ENCODE measurements around the gene SLC2A10. TPM values are rescaled to one million over a fixed set of nuclear protein-coding genes. Genes with fewer than 3 reads are reported as not detected.

SLC2A10 gene
- total RNA-seq: 1 to 10 TPM in 1 of 3 donors, under 1 TPM in 2; 0.26 to 2.2 (median 0.79) TPM
- 0.72 TPM for total RNA-seq (2013)

DNA sequence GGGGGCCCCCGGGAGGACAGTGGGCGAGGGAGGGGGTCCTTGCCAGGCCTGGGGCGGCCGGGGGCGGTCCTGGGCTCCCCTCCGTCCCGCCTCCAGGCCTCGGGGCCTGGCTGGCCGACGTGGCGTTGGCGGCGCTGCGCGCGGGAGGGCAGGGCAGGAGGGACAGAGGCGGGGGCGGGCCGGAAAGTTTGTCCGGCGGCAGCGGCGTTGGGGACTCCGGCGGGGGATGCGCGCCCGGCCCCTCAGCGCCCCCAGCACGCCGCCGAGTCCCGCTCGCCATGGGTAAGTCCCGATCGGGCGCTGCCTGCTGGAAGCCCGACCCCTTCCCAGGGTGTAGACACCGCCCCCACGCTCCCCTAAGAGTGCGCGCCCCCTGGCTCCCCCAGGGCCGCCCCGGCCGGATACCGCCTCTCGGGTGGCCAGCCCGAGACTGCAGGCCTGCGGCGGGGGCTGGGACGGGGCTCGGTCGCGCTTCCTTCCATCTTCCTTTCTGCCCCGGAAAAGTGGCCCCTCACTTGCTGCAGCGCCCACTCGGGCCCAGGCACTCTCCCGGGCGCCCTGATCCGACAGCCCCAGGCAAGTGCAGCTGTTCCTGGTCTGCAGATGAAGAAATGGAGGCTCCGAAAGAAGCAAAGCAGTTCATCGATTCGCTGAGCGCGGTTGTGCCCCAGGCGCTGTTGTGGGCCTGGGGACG lies at the start of gene SLC2A10:
TSS of gene SLC2A10 (plus strand) at position 191 of the 694 bp plus-strand sequence. CDS start at position 279, 88 bp downstream.
- intact Hi-C loops (cut with micrococcal nuclease): no loop called here
- H3K9me3 Mint-ChIP-seq: no peaks in the 10 kb centered on the region
- peak within 1 kb of the TSS; percentile 25 to 82 for H3K27ac Mint-ChIP-seq
- Histone ChIP-seq H3K9me3 (ENCODE audit: control insufficient read depth, insufficient read depth, low read length) (no peaks in the 10 kb centered on the region), H3K4me3 (ENCODE audit: low read length) (peak within 1 kb of the TSS; percentile 20), H3K4me1 (ENCODE audit: control insufficient read depth, insufficient read depth, low read length) (peaks cover 8% of the 10 kb centered on the region), H3K27me3 (ENCODE audit: control insufficient read depth, insufficient read depth, low read length) (no peaks in the 10 kb centered on the region), H3K27ac (ENCODE audit: low read length) (no peak within 1 kb of the TSS), H3K36me3 (ENCODE audit: control insufficient read depth, insufficient read depth, low read length) (no peaks in the 10 kb centered on the region)
- H3K36me3 Mint-ChIP-seq: no peaks in the 10 kb centered on the region
- TF ChIP-seq, protein P1, sequence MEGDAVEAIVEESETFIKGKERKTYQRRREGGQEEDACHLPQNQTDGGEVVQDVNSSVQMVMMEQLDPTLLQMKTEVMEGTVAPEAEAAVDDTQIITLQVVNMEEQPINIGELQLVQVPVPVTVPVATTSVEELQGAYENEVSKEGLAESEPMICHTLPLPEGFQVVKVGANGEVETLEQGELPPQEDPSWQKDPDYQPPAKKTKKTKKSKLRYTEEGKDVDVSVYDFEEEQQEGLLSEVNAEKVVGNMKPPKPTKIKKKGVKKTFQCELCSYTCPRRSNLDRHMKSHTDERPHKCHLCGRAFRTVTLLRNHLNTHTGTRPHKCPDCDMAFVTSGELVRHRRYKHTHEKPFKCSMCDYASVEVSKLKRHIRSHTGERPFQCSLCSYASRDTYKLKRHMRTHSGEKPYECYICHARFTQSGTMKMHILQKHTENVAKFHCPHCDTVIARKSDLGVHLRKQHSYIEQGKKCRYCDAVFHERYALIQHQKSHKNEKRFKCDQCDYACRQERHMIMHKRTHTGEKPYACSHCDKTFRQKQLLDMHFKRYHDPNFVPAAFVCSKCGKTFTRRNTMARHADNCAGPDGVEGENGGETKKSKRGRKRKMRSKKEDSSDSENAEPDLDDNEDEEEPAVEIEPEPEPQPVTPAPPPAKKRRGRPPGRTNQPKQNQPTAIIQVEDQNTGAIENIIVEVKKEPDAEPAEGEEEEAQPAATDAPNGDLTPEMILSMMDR (IDR thresholded peaks at IDR 0.05): no peak
- peak within 1 kb of the TSS; percentile 91 for H3K4me3 Mint-ChIP-seq
- peak; percentile 73 to 84 (median 78) for ATAC-seq
- H3K27me3 Mint-ChIP-seq (ENCODE audit: low read depth in 2 of 2): peaks cover 19 to 22% of the 10 kb centered on the region in 2 donors
- 3% methylated on average over 67 of the region's 67 CpGs for WGBS (ENCODE audit: insufficient coverage)
- H3K4me1 Mint-ChIP-seq: peaks cover 14 to 17% of the 10 kb centered on the region in 2 donors
- DNase-seq: peak in 1 of 2 donors; percentile 20

DNA sequence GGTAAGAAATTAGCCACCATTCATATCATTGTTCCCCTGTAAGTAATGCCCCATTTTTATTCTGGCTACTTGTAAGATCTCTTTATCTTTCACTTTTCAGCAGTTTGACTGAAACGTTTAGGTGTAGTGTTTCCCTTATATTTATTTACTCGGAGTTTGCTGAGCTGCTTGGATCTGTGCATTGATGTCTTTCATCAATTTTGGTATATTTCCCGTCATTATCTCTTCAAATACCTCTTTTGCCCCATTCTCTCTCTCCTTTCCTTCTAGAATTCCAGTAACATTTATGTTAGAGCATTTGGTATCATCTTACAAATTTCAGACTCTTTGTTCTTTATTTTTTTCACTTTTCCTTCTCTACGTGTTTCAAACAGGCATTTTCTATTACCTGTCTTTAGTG lies 49.0 kb upstream of the SLC2A10 start:
- Mint-ChIP-seq H3K4me1 (no peaks in the 10 kb centered on the region), H3K4me3 (no peak overlapping the region), H3K27ac (no peak overlapping the region), H3K36me3 (no peaks in the 10 kb centered on the region), H3K27me3 (ENCODE audit: low read depth in 2 of 2) (no peaks in the 10 kb centered on the region), H3K9me3 (no peaks in the 10 kb centered on the region)
- Histone ChIP-seq H3K4me3 (ENCODE audit: low read length) (no peak overlapping the region), H3K9me3 (ENCODE audit: control insufficient read depth, insufficient read depth, low read length) (no peaks in the 10 kb centered on the region), H3K36me3 (ENCODE audit: control insufficient read depth, insufficient read depth, low read length) (no peaks in the 10 kb centered on the region), H3K4me1 (ENCODE audit: control insufficient read depth, insufficient read depth, low read length) (no peaks in the 10 kb centered on the region), H3K27me3 (ENCODE audit: control insufficient read depth, insufficient read depth, low read length) (peaks cover 2% of the 10 kb centered on the region), H3K27ac (ENCODE audit: low read length) (no peak overlapping the region)
- no peak for DNase-seq
- 92% methylated on average over 3 of the region's 4 CpGs for WGBS (ENCODE audit: insufficient coverage)
- TF ChIP-seq, protein P1 (IDR thresholded peaks at IDR 0.05): no peak
- no peak for ATAC-seq
- intact Hi-C loops (cut with micrococcal nuclease): no loop called here

GRCh38 chr20:46661659-46662058 lies 47.8 kb upstream of the SLC2A10 start:
- Mint-ChIP-seq H3K27me3 (ENCODE audit: low read depth in 2 of 2) (no peaks in the 10 kb centered on the region), H3K4me1 (no peaks in the 10 kb centered on the region), H3K4me3 (no peak overlapping the region), H3K27ac (no peak overlapping the region), H3K36me3 (no peaks in the 10 kb centered on the region), H3K9me3 (no peaks in the 10 kb centered on the region)
- Histone ChIP-seq H3K36me3 (ENCODE audit: control insufficient read depth, insufficient read depth, low read length) (no peaks in the 10 kb centered on the region), H3K27me3 (ENCODE audit: control insufficient read depth, insufficient read depth, low read length) (peaks cover 2% of the 10 kb centered on the region), H3K9me3 (ENCODE audit: control insufficient read depth, insufficient read depth, low read length) (no peaks in the 10 kb centered on the region), H3K4me3 (ENCODE audit: low read length) (no peak overlapping the region), H3K4me1 (ENCODE audit: control insufficient read depth, insufficient read depth, low read length) (no peaks in the 10 kb centered on the region), H3K27ac (ENCODE audit: low read length) (no peak overlapping the region)
- ATAC-seq: no peak
- TF ChIP-seq, protein P1 (IDR thresholded peaks at IDR 0.05): no peak
- no CpG with 5 or more reads among the region's 1 CpG for WGBS (ENCODE audit: insufficient coverage)
- intact Hi-C loops (cut with micrococcal nuclease): no loop called here
- no peak for DNase-seq

DNA sequence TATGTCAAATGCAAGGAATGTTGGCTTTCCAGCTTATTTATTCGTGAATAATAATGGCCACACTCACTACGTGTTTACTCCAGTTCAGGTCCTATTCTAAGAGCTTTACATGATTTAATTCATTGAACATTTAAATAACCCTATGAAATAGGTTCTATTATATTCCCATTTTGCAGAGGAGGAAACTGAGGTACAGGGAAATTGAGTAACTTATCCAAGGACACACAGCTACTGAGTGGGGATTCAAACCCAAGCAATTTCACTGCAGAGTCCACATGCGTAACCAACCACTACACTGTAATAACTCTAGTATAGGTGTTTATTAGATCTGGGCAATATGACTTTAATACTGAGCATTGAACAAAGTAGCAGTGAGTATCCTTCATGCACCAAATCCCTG lies 45.9 kb upstream of the SLC2A10 start:
- Histone ChIP-seq H3K36me3 (ENCODE audit: control insufficient read depth, insufficient read depth, low read length) (no peaks in the 10 kb centered on the region), H3K27me3 (ENCODE audit: control insufficient read depth, insufficient read depth, low read length) (peaks cover 2% of the 10 kb centered on the region), H3K4me3 (ENCODE audit: low read length) (no peak overlapping the region), H3K4me1 (ENCODE audit: control insufficient read depth, insufficient read depth, low read length) (no peaks in the 10 kb centered on the region), H3K27ac (ENCODE audit: low read length) (no peak overlapping the region), H3K9me3 (ENCODE audit: control insufficient read depth, insufficient read depth, low read length) (no peaks in the 10 kb centered on the region)
- intact Hi-C loops (cut with micrococcal nuclease): no loop called here
- Mint-ChIP-seq H3K27ac (no peak overlapping the region), H3K4me1 (no peaks in the 10 kb centered on the region), H3K36me3 (no peaks in the 10 kb centered on the region), H3K4me3 (no peak overlapping the region), H3K27me3 (ENCODE audit: low read depth in 2 of 2) (no peaks in the 10 kb centered on the region), H3K9me3 (no peaks in the 10 kb centered on the region)
- ATAC-seq: no peak
- TF ChIP-seq, protein P1 (IDR thresholded peaks at IDR 0.05): no peak
- WGBS (ENCODE audit: insufficient coverage): no CpG with 5 or more reads among the region's 3 CpGs
- DNase-seq: no peak

All from natural killer cell (primary cell).